ENCODE results near the gene KCNK4.

The KCNK4 gene

DNA sequence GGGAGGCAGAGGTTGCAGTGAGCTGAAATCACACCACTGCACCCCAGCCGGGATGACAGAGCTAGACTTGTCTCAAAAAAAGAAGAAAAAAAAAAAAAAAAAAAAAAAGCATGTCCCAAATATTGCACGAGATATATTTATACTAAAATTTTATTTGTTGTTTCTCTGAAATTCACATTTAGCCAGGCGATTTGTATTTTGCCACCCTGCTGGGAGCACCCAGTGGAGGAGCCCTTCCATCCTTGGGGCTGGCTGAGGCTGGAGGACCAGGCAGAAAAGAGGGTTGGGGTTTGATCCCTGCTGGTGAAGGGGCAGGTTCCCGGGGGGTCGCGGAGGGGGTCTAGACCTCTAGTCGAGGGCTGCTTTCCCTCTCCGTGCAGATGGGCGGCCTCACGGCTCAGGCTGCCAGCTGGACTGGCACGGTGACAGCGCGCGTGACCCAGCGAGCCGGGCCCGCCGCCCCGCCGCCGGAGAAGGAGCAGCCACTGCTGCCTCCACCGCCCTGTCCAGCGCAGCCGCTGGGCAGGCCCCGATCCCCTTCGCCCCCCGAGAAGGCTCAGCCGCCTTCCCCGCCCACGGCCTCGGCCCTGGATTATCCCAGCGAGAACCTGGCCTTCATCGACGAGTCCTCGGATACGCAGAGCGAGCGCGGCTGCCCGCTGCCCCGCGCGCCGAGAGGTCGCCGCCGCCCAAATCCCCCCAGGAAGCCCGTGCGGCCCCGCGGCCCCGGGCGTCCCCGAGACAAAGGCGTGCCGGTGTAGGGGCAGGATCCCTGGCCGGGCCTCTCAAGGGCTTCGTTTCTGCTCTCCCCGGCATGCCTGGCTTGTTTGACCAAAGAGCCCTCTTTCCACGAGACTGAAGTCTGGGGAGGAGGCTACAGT is 8.1 kb downstream of the KCNK4 start:
- no peak overlapping the region for H3K27ac ChIP-seq
- H3K36me3 ChIP-seq (ENCODE audit: insufficient read depth, low read length), result no peaks in the 10 kb centered on the region
- DNase-seq (ENCODE audit: low read depth, low spot score), result no peak
- no peak overlapping the region for H3K4me3 ChIP-seq
- TF ChIP-seq POLR2AphosphoS5 (IDR thresholded peaks at IDR 0.05; ENCODE audit: borderline replicate concordance, low read depth, low read length) (no peak), EZH2 (IDR thresholded peaks at IDR 0.05) (no peak), FOXP2 (optimal IDR thresholded peaks at IDR 0.05; ENCODE audit: control extremely low read depth, extremely low read length, insufficient read depth) (no peak)
- no peak overlapping the region for H3K9ac ChIP-seq (ENCODE audit: insufficient read length)
- no peaks in the 10 kb centered on the region for H3K9me3 ChIP-seq (ENCODE audit: low read depth, low read length)

DNA sequence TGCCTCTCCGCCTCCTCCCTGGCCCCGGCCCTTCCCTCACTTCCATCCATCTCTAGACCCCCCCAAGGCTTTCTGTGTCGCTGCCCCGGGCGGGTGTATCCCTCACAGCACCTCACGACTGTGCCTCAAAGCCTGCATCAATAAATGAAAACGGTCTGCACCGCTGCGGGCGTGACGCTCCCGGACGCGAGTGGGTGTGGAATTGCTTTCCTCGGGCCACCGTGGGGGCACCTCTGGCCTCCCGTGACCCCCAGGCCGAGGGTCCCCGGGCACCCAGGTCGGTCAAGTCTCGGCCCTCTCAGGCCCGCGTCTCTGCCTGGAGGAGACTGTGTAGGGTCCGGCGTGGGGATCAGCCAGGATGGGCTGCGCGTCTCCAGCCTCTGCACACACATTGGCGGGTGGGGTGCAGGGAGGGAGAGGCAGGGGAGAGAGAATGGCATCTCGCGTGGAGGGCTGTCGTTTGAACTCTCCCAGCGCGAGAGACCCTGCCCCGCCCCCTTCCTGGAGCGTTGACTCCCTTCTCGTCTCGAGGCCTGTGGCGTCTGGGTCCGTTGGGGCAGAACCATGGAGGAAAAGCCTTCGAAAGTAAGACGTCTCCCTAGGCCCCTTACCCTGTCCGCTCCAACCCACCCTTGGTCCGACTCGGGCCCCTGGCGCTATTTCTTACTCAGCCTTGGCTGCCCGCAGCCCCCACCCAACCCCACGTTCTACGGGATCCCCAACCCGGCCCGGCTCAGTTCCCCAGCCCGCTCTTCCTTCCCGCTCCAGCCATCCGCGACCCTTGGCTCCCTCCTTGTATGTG is 8.9 kb downstream of the KCNK4 start, which contains the start of gene CATSPERZ:
Gene CATSPERZ, plus strand, starts transcription at position 512 of the 802 bp plus-strand sequence. Its CDS starts 53 bp downstream, at position 565.
- Histone ChIP-seq H3K9ac (ENCODE audit: insufficient read length) (no peak within 1 kb of the TSS), H3K27ac (no peak within 1 kb of the TSS), H3K9me3 (ENCODE audit: low read depth, low read length) (no peaks in the 10 kb centered on the region), H3K4me3 (peak within 1 kb of the TSS; percentile 60), H3K36me3 (ENCODE audit: insufficient read depth, low read length) (no peaks in the 10 kb centered on the region)
- TF ChIP-seq FOXP2 (optimal IDR thresholded peaks at IDR 0.05; ENCODE audit: control extremely low read depth, extremely low read length, insufficient read depth), result no peak
- no peak for TF ChIP-seq POLR2AphosphoS5 (IDR thresholded peaks at IDR 0.05; ENCODE audit: borderline replicate concordance, low read depth, low read length)
- TF ChIP-seq EZH2 (IDR thresholded peaks at IDR 0.05), result no peak
- no peak for DNase-seq (ENCODE audit: low read depth, low spot score)

DNA sequence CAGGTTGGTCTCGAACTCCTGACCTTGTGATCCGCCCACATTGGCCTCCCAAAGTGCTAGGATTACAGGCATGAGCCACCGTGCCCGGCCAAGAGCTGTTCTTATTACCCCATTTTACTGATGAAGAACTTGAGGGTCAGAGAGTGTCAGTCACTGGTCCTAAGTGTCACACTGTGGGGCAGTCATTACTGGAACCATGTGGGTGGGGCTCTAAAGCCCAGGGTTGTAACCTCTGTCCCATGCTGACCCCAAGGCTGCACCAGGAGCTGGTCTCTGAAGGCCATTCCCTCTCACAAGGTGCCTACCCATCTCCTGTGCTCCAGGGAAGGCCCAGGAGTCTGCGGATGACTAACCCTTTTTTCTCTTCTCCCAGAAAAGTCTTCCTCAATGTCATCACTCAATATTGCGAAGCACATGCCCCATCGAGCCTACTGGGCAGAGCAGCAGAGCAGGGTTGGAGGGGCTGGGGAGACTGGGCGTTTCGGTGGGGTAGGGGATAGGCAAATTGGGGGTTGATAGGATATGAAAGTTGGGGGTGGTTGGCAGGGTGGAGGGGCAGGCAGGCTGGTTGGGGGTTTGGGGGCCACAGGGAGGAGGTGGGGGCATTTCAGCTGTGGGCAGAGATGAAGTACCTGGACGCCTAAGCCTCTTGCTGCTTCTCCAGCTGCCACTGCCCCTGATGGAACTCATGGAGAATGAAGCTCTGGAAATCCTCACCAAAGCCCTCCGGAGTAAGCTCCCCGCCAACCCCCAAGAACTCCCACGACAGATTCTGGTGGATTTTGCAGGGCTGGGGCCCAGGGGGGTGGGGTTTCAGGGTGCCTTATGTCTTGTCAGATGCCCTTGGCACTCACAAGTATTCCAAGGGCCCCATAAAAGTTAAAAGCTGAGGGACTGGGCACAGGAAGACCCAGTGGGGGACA is 12.3 kb downstream of the KCNK4 start:
- TF ChIP-seq EZH2 (IDR thresholded peaks at IDR 0.05) (no peak), FOXP2 (optimal IDR thresholded peaks at IDR 0.05; ENCODE audit: control extremely low read depth, extremely low read length, insufficient read depth) (no peak), POLR2AphosphoS5 (IDR thresholded peaks at IDR 0.05; ENCODE audit: borderline replicate concordance, low read depth, low read length) (no peak)
- Histone ChIP-seq H3K9ac (ENCODE audit: insufficient read length) (no peak overlapping the region), H3K4me3 (no peak overlapping the region), H3K27ac (no peak overlapping the region), H3K36me3 (ENCODE audit: insufficient read depth, low read length) (no peaks in the 10 kb centered on the region), H3K9me3 (ENCODE audit: low read depth, low read length) (no peaks in the 10 kb centered on the region)
- no peak for DNase-seq (ENCODE audit: low read depth, low spot score)

DNA sequence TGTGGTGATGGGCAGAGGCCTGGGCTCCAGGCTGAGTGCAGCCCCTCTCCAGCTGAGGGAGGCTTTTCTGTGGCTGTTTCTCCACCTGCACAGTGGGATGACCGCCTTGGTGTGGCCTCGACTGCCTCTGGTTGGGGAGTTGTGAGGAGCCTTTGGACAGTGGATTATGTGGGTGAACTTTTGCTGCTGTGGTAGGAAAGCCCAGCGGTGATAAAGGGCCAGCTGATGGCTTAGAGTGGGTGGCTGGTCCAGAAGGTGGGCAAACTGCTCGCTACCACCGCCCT is 12.9 kb downstream of the KCNK4 start:
- H3K27ac ChIP-seq, result no peak overlapping the region
- H3K9me3 ChIP-seq (ENCODE audit: low read depth, low read length), result no peaks in the 10 kb centered on the region
- no peak for DNase-seq (ENCODE audit: low read depth, low spot score)
- TF ChIP-seq POLR2AphosphoS5 (IDR thresholded peaks at IDR 0.05; ENCODE audit: borderline replicate concordance, low read depth, low read length), result no peak
- TF ChIP-seq FOXP2 (optimal IDR thresholded peaks at IDR 0.05; ENCODE audit: control extremely low read depth, extremely low read length, insufficient read depth), result no peak
- no peak for TF ChIP-seq EZH2 (IDR thresholded peaks at IDR 0.05)
- H3K36me3 ChIP-seq (ENCODE audit: insufficient read depth, low read length), result no peaks in the 10 kb centered on the region
- peak overlapping the region; percentile 99; the same call in 1 of the 2 replicates for H3K4me3 ChIP-seq
- no peak overlapping the region for H3K9ac ChIP-seq (ENCODE audit: insufficient read length)

- no peaks in the 10 kb centered on the region for H3K36me3 ChIP-seq (ENCODE audit: insufficient read depth, low read length)
- TF ChIP-seq FOXP2 (optimal IDR thresholded peaks at IDR 0.05; ENCODE audit: control extremely low read depth, extremely low read length, insufficient read depth) (no peak), POLR2AphosphoS5 (IDR thresholded peaks at IDR 0.05; ENCODE audit: borderline replicate concordance, low read depth, low read length) (peak; percentile 88), EZH2 (IDR thresholded peaks at IDR 0.05) (no peak)
- H3K4me3 ChIP-seq, result peak overlapping the region; percentile 99
- peak overlapping the region; percentile 94 for H3K9ac ChIP-seq (ENCODE audit: insufficient read length)
- peak overlapping the region; percentile 96 for H3K27ac ChIP-seq
- DNase-seq (ENCODE audit: low read depth, low spot score), result peak; percentile 83
- no peaks in the 10 kb centered on the region for H3K9me3 ChIP-seq (ENCODE audit: low read depth, low read length)
Observed at GRCh38 chr11:64304316-64305072, 13.4 kb downstream of the KCNK4 start.

GRCh38 chr11:64305075-64305690 is 14.1 kb downstream of the KCNK4 start, which contains the start of gene ESRRA:
TSS of gene ESRRA (plus strand) at chr11:64305524. CDS start at chr11:64307180, 1,656 bp downstream.
- DNase-seq (ENCODE audit: low read depth, low spot score), result peak; percentile 96
- no peaks in the 10 kb centered on the region for H3K36me3 ChIP-seq (ENCODE audit: insufficient read depth, low read length)
- peak within 1 kb of the TSS; percentile 94 for H3K9ac ChIP-seq (ENCODE audit: insufficient read length)
- no peaks in the 10 kb centered on the region for H3K9me3 ChIP-seq (ENCODE audit: low read depth, low read length)
- H3K4me3 ChIP-seq, result peak within 1 kb of the TSS; percentile 99
- TF ChIP-seq FOXP2 (optimal IDR thresholded peaks at IDR 0.05; ENCODE audit: control extremely low read depth, extremely low read length, insufficient read depth) (no peak), POLR2AphosphoS5 (IDR thresholded peaks at IDR 0.05; ENCODE audit: borderline replicate concordance, low read depth, low read length) (peak; percentile 46; the same call in 1 of the 2 replicates)
- H3K27ac ChIP-seq, result peak within 1 kb of the TSS; percentile 96

All from SK-N-MC (cell line).